Upper lobe of left lung (tissue), 6 donors: ENCODE data around the gene EXOC4. TPM values are rescaled to one million over a fixed set of nuclear protein-coding genes. Genes with fewer than 3 reads are reported as not detected.

Source experiments
- ATAC-seq, 2 donors: fragments of 200-7000 bp; cut with Tn5 transposase; one replicate each; pipeline ENCODE4 v1.9.1; 2022; ENCODE audit warnings: mild to moderate bottlenecking in 2 of 2, moderate library complexity in 2 of 2; ENCODE audit not compliant: low FRiP score in 2 of 2
- DNase-seq, 2 donors: peaks; one replicate each; pipeline ENCODE4 v3.0.0-alpha.2; 2019 to 2020
- H3K27ac ChIP-seq, 4 donors: fragments of 200-600 bp; sonication (generic); one replicate each; pipeline ENCODE4 v1.5.1; 2016 to 2019
- H3K27me3 ChIP-seq, 4 donors: fragments of 200-600 bp; sonication (generic); one replicate each; pipeline ENCODE4 v1.5.1; 2017 to 2019
- H3K36me3 ChIP-seq, 4 donors: fragments of 200-600 bp; sonication (generic); one replicate each; pipeline ENCODE4 v1.5.1; 2016 to 2019
- H3K4me1 ChIP-seq, 4 donors: fragments of 200-600 bp; sonication (generic); one replicate each; pipeline ENCODE4 v1.5.1; 2018 to 2019
- H3K4me3 ChIP-seq, 4 donors: fragments of 200-600 bp; sonication (generic); one replicate each; pipeline ENCODE4 v1.5.1; 2017 to 2019; ENCODE audit warnings: mild to moderate bottlenecking in 2 of 4, moderate library complexity in 1 of 4
- H3K9me3 ChIP-seq, 4 donors: fragments of 200-600 bp; sonication (generic); one replicate each; pipeline ENCODE4 v1.5.1; 2018 to 2019
- CTCF ChIP-seq, 6 experiments: fragments of 450-650 bp in 4 of 6; fragments of 200-600 bp in 2 of 6; sonication (generic) in 2 of 6; IDR thresholded peaks; one replicate each; pipeline ENCODE4 v1.5.1; 2016 to 2019; ENCODE audit warnings: antibody characterized with exemption in 6 of 6
- EP300 ChIP-seq, 4 donors: sonication (generic); formaldehyde crosslinking; IDR thresholded peaks; one replicate each; pipeline ENCODE4 v1.5.1; 2017; ENCODE audit warnings: antibody characterized with exemption in 4 of 4, control low read depth in 2 of 4
- POLR2A ChIP-seq, 4 donors: fragments of 450-650 bp; IDR thresholded peaks; one replicate each; pipeline ENCODE4 v1.5.1; 2016 to 2017; ENCODE audit warnings: antibody characterized with exemption in 4 of 4, mild to moderate bottlenecking in 2 of 4
- POLR2AphosphoS5 ChIP-seq, 2 donors: sonication (generic); formaldehyde crosslinking; IDR thresholded peaks; one replicate each; pipeline ENCODE4 v1.5.1; 2017; ENCODE audit warnings: antibody characterized with exemption in 2 of 2
- WGBS, 2 donors: methylation state at CpG; one replicate each; pipeline ENCODE4 v1.1.5; 2017 to 2018; 5-methylcytosine and 5-hydroxymethylcytosine counted together
- total RNA-seq, 6 donors: library from RNA; depleted of rRNA in 4 of 6; stranded (reverse); fragments of >200 nt in 4 of 6; gene quantifications; one replicate each; pipeline versions ENCODE4 v1.1.0 to v1.2.1, GENCODE V29; 2016 to 2021
- donor health status: DM: no; HTN: no; CAD: no; lungs with moderate emphysema.
- donor health status: DM: no; HTN: yes; CAD: no; lungs with severe emphysema.

EXOC4 gene
- total RNA-seq, 6 donors from 2014 or later = 56.3 to 325 (median 99.4) TPM

- TF ChIP-seq POLR2AphosphoS5 (IDR thresholded peaks at IDR 0.05) (no peak), CTCF (IDR thresholded peaks at IDR 0.05) (no peak), POLR2A (IDR thresholded peaks at IDR 0.05) (no peak), EP300 (IDR thresholded peaks at IDR 0.05) (no peak)
- Histone ChIP-seq H3K27me3 (no peaks in the 10 kb centered on the region), H3K4me3 (no peak overlapping the region), H3K27ac (no peak overlapping the region), H3K9me3 (no peaks in the 10 kb centered on the region), H3K36me3 (no peaks in the 10 kb centered on the region), H3K4me1 (no peaks in the 10 kb centered on the region)
- no peak for ATAC-seq
- 88 to 89% methylated on average over 1 of the region's 1 CpG for WGBS, 2 donors
- no peak for DNase-seq
Measured at GRCh38 chr7:133958822-133959221, 705.9 kb downstream of the EXOC4 start.

DNA sequence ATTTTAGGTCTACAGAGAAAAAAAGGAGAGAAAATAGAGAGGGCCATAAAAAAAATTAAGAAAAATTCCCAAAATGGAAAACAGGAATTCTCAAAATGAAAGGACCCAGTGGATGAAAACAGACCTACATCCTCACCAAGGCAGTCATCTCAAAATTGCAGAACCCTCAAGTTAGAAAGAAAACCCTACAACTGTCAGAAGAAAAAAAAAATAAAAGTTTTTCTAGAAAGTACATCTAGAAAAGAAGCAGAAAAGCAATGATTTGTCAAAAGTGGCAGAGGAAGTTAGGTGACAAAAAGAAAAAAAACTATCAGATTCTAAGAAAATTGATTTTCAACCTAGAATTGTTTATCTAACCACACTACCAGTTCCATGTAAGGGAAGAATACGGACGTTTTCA lies 706.6 kb downstream of the EXOC4 start:
- Histone ChIP-seq H3K27ac (no peak overlapping the region), H3K27me3 (no peaks in the 10 kb centered on the region), H3K36me3 (no peaks in the 10 kb centered on the region), H3K9me3 (peaks cover 0 to 3% (median 0%) of the 10 kb centered on the region in 4 donors), H3K4me1 (no peaks in the 10 kb centered on the region), H3K4me3 (no peak overlapping the region)
- WGBS, 2 donors = 91 to 96% methylated on average over 2 of the region's 2 CpGs
- no peak for DNase-seq
- no peak for ATAC-seq
- TF ChIP-seq EP300 (IDR thresholded peaks at IDR 0.05) = no peak
- no peak for TF ChIP-seq POLR2A (IDR thresholded peaks at IDR 0.05)
- no peak for TF ChIP-seq CTCF (IDR thresholded peaks at IDR 0.05)
- no peak for TF ChIP-seq POLR2AphosphoS5 (IDR thresholded peaks at IDR 0.05)

DNA sequence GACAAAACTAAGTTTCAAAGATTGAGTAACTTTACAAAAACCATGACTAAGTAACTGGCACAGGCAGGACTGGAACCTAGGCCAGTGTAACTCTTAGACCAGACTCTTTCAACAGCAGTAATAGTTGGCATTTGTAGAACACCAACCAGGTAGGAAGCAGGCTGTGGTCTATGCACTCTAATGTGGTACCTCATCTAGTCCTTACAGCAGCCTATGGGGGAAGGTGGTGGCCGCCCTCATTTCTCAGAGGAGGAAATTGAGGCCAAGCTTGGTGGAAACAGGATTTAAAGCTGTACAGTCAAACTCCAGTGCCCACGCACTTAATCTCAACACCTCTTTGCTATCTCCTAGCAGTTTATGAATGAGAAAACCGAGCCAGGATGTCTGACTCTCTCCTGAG lies 708.8 kb downstream of the EXOC4 start:
- Histone ChIP-seq H3K27me3 (no peaks in the 10 kb centered on the region), H3K9me3 (peaks cover 0 to 7% (median 0%) of the 10 kb centered on the region in 4 donors), H3K4me1 (no peaks in the 10 kb centered on the region), H3K27ac (no peak overlapping the region), H3K4me3 (no peak overlapping the region), H3K36me3 (no peaks in the 10 kb centered on the region)
- no peak for ATAC-seq
- no peak for DNase-seq
- TF ChIP-seq EP300 (IDR thresholded peaks at IDR 0.05) (no peak), POLR2A (IDR thresholded peaks at IDR 0.05) (no peak), POLR2AphosphoS5 (IDR thresholded peaks at IDR 0.05) (no peak), CTCF (IDR thresholded peaks at IDR 0.05) (no peak)
- WGBS, 2 donors = 95% methylated on average over 3 of the region's 3 CpGs

- 92 to 93% methylated on average over 4 of the region's 4 CpGs for WGBS, 2 donors
- DNase-seq = no peak
- H3K27me3 ChIP-seq = no peaks in the 10 kb centered on the region
- H3K4me3 ChIP-seq = no peak overlapping the region
- no peak for TF ChIP-seq POLR2A (IDR thresholded peaks at IDR 0.05)
- H3K36me3 ChIP-seq = no peaks in the 10 kb centered on the region
- no peak overlapping the region for H3K27ac ChIP-seq
- no peaks in the 10 kb centered on the region for H3K4me1 ChIP-seq
- peaks cover 0 to 7% (median 0%) of the 10 kb centered on the region in 4 donors for H3K9me3 ChIP-seq
- no peak for ATAC-seq
Measured at GRCh38 chr7:133962646-133963045, 709.8 kb downstream of the EXOC4 start.

DNA sequence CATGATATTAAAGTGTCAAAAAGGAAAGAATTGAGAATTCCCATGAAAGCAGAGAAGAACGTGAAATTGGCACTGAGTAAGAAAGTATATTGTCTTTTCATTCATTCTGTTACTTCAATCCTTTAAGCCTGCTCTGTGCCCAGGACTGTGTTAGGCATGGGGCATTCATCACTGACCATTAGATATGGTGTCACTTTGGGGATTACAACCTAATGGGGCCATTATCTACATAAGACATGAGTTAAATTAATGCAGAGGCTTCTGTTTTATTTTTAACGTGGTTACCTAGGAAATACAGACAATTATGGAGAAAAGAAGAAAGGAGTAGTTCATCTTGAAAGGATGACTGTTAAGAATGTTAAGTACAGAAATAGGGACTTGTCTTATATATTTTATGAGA lies 710.8 kb downstream of the EXOC4 start:
- no peak for DNase-seq
- WGBS, 2 donors = 86 to 88% methylated on average over 2 of the region's 2 CpGs
- Histone ChIP-seq H3K4me3 (no peak overlapping the region), H3K9me3 (peaks cover 0 to 7% (median 0%) of the 10 kb centered on the region in 4 donors), H3K36me3 (no peaks in the 10 kb centered on the region), H3K27me3 (no peaks in the 10 kb centered on the region), H3K27ac (no peak overlapping the region), H3K4me1 (no peaks in the 10 kb centered on the region)
- TF ChIP-seq CTCF (IDR thresholded peaks at IDR 0.05) (no peak), POLR2A (IDR thresholded peaks at IDR 0.05) (no peak), EP300 (IDR thresholded peaks at IDR 0.05) (no peak), POLR2AphosphoS5 (IDR thresholded peaks at IDR 0.05) (no peak)
- no peak for ATAC-seq
